ENCODE measurements around the gene SUMO4.
"Not testable (repeated sequence)": the region's sequence is repeated elsewhere in the genome, so short reads cannot be mapped to it uniquely, and the experiment has no call there.

GRCh38 chr6:149444360-149445094, 44.5 kb downstream of the SUMO4 start:
- TF ChIP-seq CTCF (conservative IDR thresholded peaks at IDR 0.05 in 1 of 2, IDR thresholded peaks at IDR 0.05 in 1 of 2; ENCODE audit: low read depth in 1 of 2, low read length in 2 of 2); EZH2 (IDR thresholded peaks at IDR 0.05; ENCODE audit: low read length, missing control alignments): not testable (repeated sequence)
